Right renal pelvis (tissue), 4 donors: ENCODE measurements around the gene MMP24. TPM values are rescaled to one million over a fixed set of nuclear protein-coding genes. Genes with fewer than 3 reads are reported as not detected.

Experiments
- DNase-seq, 4 donors: peaks; one replicate each; pipeline ENCODE4 v3.0.0-alpha.2; 2013; ENCODE audit warnings: low read depth in 4 of 4, low spot score in 3 of 4, missing footprints in 1 of 4
- polyA plus RNA-seq, 4 donors: library from polyadenylated mRNA; unstranded; fragments of 120-200 nt; gene quantifications; one replicate each; pipeline ENCODE4 v1.2.1, GENCODE V29; 2013; ENCODE audit not compliant: insufficient read length in 4 of 4

MMP24 gene
- polyA plus RNA-seq, 4 donors, result 1.6 to 2.1 (median 1.8) TPM

DNA sequence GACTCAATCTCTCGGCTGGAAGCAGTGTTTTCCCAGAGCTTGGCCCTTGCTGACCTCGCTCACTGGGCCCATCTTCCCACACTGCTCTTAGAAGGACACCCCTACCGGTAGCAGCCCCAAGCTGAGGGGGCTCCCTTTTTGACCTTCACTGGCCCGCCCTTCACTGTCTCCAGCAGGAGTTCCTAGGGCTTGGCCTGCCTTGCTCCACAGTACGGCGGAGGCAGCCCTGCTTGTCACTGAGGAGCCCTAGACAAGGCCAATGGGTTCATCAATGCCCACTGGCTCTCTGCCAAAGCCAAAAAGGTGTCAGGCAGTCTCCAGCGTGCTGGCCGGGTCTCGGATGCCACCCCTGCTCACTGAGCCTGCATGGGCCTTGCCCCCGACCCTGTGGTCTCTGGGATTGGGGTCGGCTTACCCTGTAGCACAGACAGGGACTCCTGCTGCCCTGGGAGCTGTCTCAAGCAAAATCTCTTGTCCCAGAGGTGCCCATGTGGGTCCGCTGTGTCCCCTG lies 49.3 kb downstream of the MMP24 start:
- no peak for DNase-seq

DNA sequence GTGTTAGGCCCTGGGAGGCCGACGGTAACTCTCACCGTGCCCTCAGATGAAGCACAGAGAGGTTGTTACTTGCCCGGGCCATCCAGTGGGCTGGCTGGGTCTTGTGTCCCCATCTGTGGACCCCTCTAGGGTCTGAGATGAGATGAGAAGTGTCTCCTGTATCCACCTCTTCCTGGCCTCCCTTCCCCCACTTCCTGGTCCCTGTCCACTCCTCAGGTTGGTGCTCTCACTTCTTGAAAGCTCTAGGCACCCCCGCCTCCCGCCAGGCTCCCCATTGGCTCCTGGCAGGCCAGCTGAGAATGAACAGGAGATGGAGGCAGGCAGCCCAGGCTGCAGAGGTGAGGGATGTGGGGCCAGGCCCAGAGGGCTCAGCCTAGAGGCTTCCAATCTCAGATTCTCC lies 49.9 kb downstream of the MMP24 start:
- DNase-seq, result no peak

GRCh38 chr20:35277127-35277526 lies 50.6 kb downstream of the MMP24 start:
- DNase-seq, result no peak

GRCh38 chr20:35277531-35278395 lies 51.3 kb downstream of the MMP24 start, which contains the start of gene MMP24OS:
Gene MMP24OS (minus strand): TSS chr20:35278122. CDS start chr20:35277929, 193 bp downstream.
- peak; percentile 64 to 84 (median 80) for DNase-seq

DNA sequence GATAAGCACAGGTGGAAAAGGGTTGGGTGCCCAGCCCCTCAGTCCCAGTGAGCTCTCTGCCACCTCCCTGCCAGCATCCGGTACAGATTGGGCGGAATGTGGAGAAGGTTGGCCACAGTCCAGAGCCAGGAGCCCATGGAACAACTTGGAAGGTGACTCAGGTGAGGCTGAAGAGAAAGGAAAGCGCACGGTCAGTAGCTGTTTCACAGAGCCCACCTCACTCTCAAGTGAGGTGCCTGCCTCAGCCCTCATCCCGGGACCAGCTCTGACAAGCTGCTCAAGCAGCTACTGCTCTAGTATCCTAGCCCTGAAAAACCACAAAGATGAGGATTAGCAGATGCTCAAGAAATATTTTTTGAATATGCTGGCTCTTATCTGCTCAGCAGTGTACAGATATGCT lies 52.5 kb downstream of the MMP24 start:
- no peak for DNase-seq

DNA sequence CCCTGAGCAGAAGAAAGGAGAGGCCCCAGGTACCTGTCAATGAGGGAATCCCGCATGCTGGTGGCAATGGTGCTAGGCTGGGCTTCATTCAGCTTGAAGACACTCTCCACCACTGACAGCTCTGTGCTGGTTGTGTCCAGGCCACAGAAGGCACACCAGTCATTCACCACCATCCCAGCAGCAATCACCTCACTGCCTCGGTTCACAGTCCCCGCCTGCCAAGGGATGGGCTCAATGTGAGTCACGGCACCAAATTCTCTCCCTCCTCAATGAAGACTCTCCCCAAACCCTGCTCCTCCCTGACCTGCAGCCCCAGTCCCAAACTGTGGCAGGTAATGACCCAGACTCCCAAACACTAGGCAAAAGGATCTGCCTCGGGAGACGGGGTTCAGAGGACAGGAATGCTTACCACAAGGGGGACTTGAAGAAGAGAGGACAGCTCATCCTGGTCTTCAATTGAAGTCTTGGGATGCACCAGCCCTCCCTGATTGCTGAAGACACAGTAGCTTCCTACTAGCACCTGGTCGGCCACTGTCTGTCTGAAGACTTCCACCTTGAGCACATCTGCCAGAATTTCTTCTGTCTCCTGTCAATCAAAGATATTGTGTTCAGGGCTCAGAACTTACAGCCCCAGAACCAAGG lies 53.2 kb downstream of the MMP24 start:
- no peak for DNase-seq

GRCh38 chr20:35280523-35280922 lies 54.0 kb downstream of the MMP24 start:
- no peak for DNase-seq

- DNase-seq, result no peak
These were observed 55.1 kb downstream of the MMP24 start for GRCh38 chr20:35281506-35282101.

- DNase-seq, result no peak
These were observed 57.2 kb downstream of the MMP24 start for GRCh38 chr20:35283441-35284266.

- peak; percentile 69 to 79 (median 74) for DNase-seq
These were observed 57.9 kb downstream of the MMP24 start, which contains the start of gene EIF6 for GRCh38 chr20:35284267-35284991. Gene EIF6 (minus strand): TSS chr20:35284772. CDS start chr20:35284487, 285 bp downstream.

DNA sequence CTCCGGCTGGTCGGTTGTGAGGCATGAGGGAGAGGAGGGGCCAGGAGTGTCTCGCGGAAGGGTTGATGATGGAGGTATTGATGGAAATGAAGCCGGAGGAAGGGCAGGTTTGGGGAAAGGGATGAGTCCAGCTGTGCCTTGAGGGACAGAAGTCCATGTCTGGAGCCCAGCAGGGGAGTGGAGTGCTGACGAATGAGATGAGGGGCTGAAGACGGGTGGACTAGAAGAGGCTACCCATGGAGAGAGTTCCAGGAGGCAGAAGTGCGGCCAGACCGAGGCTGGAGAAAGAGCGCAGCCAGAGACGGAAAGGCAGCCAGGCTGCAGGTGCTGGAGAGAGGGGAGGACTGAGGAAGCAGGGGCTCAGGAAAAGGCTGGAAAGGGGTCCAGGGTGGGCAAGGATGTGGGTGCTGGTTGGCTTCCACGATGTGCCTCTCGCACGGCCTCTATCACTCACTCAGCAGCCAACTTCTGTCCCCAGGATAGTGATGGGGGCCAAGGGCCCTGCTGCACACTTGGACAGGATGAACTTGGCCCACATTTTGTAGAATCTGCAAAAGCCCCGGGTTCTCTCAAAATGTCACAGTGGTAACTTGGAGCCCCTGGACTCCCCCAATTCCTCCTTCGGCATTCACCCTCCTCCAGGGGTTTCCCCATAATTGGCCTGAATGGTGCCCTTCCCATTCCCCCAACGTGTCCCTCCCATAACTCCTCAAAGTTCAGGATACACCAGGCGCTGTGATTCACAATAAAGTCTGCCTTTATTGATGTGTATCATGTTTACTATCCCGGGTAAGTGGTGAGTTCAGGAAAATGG lies 58.7 kb downstream of the MMP24 start:
- DNase-seq, result no peak

- DNase-seq, result no peak
These were observed 59.3 kb downstream of the MMP24 start for GRCh38 chr20:35285806-35286076.

DNA sequence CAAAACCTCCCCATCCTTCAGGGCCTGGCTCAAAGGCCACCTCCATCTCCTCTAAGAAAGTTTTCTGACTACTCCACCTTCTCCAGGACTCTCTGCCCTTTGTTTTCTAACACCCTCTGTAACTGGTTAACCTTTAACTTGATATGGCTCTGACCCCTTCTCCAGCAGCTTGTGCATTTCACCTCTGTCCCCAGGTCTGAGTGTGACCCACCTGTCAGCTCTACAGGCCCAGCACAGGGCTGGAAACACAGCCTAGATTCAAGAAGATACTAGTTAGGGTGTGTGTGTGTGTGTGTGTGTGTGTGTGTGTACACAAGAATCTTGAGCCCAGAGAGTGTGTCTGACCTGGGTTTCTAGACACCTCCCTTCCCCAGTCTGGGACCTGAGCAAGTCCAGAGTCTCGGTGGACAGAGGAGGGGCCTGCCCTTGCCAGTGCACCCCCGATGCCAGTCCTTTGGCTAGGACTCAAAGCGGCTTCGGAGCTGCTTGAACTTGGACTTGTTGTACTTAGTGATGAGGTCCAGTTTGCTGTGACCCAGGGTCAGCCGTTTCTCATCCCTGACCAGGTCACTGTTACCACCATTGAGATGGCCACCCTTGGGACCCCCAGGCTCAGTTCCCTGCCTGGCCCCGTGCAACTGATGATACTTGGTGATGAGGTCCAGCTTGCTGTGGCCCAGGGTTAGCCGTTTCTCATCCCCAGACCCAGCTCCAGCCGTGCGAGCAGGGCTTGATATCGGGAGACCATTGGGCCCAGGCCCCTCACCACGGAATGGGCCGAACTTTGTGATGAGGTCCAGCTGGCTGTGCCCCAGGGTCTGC lies 59.8 kb downstream of the MMP24 start:
- DNase-seq, result no peak

- no peak for DNase-seq
These were observed 60.5 kb downstream of the MMP24 start for GRCh38 chr20:35286899-35287508.

DNA sequence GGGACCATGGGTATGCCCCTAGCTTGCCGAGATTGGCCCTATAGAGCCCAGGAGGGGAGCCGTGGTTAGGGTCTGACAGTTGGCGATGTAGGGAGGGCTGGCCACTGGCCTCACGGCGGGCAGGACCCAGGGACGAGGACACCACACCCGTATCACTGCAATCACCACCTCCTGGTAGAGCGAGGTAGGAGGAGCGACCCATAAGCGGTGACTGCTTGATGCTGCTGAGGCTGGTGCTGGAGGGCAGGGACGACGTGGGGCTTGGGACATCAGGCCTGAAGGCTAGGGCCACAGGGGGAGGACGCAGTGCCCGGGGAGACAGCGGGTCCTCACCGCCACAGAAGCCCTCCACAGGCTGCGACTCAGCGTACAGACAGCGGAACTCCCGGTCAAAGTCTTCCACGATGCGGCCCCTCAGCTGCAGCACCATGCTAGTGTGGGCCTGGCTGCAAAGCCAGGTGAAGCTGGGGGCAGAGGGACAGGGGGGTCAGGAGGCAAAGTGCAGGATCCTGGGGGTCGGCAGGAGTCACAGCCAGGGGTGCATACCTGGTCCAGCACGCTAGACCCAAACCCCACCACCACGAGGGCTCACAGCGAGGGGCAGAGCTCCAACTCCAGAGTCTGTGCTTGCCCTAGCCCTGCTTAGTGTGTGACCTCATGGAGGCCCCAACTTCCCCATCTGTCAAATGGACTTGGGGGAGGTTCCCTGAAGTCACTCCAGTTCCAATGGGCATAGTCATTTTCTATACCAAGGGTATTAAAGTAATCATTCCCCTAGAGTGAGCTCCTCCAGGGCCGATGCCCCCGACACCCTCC lies 61.2 kb downstream of the MMP24 start:
- no peak for DNase-seq

- DNase-seq, result no peak
These were observed 62.0 kb downstream of the MMP24 start for GRCh38 chr20:35288325-35289060.
